Memory B cell (primary cell): Measurements from ENCODE around the gene RTL5.
"Not testable (repeated sequence)": the region's sequence is repeated elsewhere in the genome, so short reads cannot be mapped to it uniquely, and the experiment has no call there.

Experiments
- ATAC-seq: fragments of 150-1000 bp; cut with Tn5 transposase; 2 replicates; pipeline ENCODE4 v1.10.0; 2021; ENCODE audit warnings: low read depth, mild to moderate bottlenecking, moderate library complexity
- DNase-seq, 2 donors: peaks; one replicate each; pipeline ENCODE4 v3.0.0; 2022; ENCODE audit warnings: low spot score in 2 of 2
- H3K27ac Mint-ChIP-seq: one replicate; pipeline ENCODE4 v1.8.0; 2022; ENCODE audit warnings: mild to moderate bottlenecking, moderate library complexity, mixed read lengths
- H3K27me3 Mint-ChIP-seq: one replicate; pipeline ENCODE4 v1.8.0; 2022; ENCODE audit warnings: mixed read lengths
- H3K36me3 Mint-ChIP-seq: one replicate; pipeline ENCODE4 v1.8.0; 2022; ENCODE audit warnings: mild to moderate bottlenecking, mixed read lengths
- H3K4me1 Mint-ChIP-seq: one replicate; pipeline ENCODE4 v1.8.0; 2022; ENCODE audit warnings: mixed read lengths
- H3K4me3 Mint-ChIP-seq: one replicate; pipeline ENCODE4 v1.8.0; 2022; ENCODE audit warnings: mild to moderate bottlenecking, moderate library complexity, mixed read lengths
- H3K9me3 Mint-ChIP-seq: one replicate; pipeline ENCODE4 v1.8.0; 2022; ENCODE audit warnings: mixed read lengths

RTL5 gene

DNA sequence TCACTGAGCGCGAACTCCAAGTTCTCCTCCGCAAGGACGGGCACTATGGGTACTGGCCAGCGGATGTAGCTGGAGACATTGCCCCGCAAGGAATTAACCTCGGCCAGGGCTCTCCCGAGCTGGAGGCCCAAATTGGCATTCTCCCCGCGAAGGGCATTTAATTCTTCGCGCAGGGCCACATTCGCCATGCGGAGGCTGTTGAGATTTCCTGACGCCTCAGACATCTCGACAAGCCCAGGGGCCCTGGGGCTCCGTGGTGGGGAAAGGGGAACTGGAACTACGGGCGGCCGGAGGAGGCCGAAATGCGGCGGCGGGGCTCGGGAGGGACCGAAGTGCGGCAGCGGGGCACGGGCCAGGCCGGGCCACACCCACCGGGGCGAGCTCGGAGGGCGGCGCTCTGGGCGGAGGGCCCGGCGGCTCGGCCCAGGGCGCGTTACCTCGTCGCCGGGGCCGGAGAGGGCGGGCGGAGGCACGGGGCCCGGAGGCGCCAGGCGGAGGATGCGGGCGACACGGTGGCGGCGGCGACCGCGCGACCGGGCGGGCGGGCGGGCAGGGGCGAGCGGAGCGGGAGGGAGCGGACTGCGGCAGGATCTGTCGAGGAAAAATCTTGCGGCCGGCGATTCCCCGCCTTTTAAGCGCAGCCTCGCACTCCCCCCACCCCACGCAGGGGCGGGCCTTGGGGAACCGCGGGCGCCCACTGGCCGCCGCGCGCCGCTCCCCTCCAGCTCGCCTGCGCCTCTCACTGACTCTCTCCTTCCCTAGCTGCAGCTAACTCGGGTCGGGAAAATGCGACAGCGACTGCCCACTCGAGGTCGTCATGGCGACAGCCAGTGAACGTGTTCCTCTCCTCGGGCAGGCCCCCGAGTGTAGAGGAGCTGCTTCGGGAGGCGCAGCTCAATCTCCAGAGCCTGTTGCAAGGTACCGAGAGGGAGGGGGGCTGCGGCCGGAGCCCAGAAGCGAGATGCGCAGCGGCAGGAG, at the start of gene RTL5:
RTL5 (minus strand) TSS at position 599 of the 978 bp plus-strand sequence.
- Mint-ChIP-seq H3K4me1 (peaks cover 5% of the 10 kb centered on the region), H3K27me3 (peaks cover 15% of the 10 kb centered on the region), H3K27ac (no peak within 1 kb of the TSS), H3K4me3 (peak within 1 kb of the TSS; percentile 78), H3K36me3 (no peaks in the 10 kb centered on the region), H3K9me3 (no peaks in the 10 kb centered on the region)
- DNase-seq, result peak in 1 of 2 donors; percentile 29
- peak; percentile 71 for ATAC-seq

GRCh38 chrX:72180539-72180938, 48.8 kb upstream of the RTL5 start:
- Mint-ChIP-seq H3K4me3 (peak overlapping the region; percentile 17), H3K4me1 (peaks cover 2% of the 10 kb centered on the region), H3K27ac (no peak overlapping the region), H3K27me3 (no peaks in the 10 kb centered on the region), H3K36me3 (no peaks in the 10 kb centered on the region), H3K9me3 (no peaks in the 10 kb centered on the region)
- DNase-seq (no peak), ATAC-seq (no peak)

- H3K9me3 Mint-ChIP-seq, result no peaks in the 10 kb centered on the region
- no peak overlapping the region for H3K4me3 Mint-ChIP-seq
- no peaks in the 10 kb centered on the region for H3K4me1 Mint-ChIP-seq
- H3K27me3 Mint-ChIP-seq, result no peaks in the 10 kb centered on the region
- no peak for DNase-seq
- ATAC-seq, result no peak
- no peaks in the 10 kb centered on the region for H3K36me3 Mint-ChIP-seq
- H3K27ac Mint-ChIP-seq, result no peak overlapping the region
These were observed 45.3 kb upstream of the RTL5 start for GRCh38 chrX:72176981-72177380.

DNA sequence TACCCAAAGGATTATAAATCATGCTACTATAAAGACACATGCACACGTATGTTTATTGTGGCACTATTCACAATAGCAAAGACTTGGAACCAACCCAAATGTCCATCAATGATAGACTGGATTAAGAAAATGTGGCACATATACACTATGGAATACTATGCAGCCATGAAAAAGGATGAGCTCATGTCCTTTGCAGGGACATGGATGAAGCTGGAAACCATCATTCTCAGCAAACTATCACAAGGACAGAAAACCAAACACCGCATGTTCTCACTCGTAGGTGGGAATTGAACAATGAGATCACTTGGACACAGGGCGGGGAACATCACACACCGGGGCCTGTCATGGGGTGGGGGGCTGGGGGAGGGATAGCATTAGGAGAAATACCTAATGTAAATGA, 44.6 kb upstream of the RTL5 start:
- not testable (repeated sequence) for ATAC-seq, H3K36me3 Mint-ChIP-seq, H3K4me3 Mint-ChIP-seq, H3K27ac Mint-ChIP-seq, H3K27me3 Mint-ChIP-seq, H3K9me3 Mint-ChIP-seq, DNase-seq, H3K4me1 Mint-ChIP-seq

DNA sequence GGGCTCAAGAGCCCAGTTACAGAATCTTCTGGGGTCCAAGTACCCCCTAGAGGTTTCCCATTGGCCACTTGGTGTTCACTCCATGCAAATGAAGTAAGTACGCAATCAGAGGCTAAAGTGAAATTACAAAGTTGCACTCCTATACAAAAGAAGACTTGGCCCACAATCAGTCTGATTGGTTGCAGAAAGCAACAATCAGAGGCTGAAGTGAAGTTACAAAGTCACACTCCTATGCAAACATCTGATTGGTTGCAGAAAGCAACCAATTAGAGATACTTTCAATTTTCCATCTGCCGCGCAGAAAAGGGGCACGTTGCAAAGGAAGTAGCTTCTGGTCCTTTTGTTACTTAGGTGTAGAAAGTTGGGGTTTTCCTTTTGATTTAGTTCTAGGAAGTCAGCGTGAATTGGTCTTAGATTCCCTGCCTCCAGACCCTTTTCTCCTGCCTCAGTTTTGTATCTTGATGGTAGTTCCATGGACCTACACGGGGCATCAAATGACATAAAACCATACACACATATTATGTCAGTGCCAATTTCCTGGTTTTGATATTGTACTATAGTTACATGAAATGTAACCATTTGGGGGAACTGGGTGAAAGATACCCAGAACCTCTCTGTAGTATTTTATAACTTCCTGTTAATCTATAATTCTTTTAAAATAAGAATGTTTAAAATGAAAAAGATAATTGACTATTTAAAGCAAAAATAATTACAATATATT, 37.5 kb upstream of the RTL5 start:
- Mint-ChIP-seq H3K27ac (no peak overlapping the region), H3K4me1 (no peaks in the 10 kb centered on the region), H3K27me3 (no peaks in the 10 kb centered on the region), H3K9me3 (no peaks in the 10 kb centered on the region), H3K4me3 (peak overlapping the region; percentile 41), H3K36me3 (no peaks in the 10 kb centered on the region)
- ATAC-seq, result peak; percentile 39
- DNase-seq, result no peak

GRCh38 chrX:72165551-72165950, 33.8 kb upstream of the RTL5 start:
- Mint-ChIP-seq H3K27me3 (peaks cover 4% of the 10 kb centered on the region), H3K9me3 (no peaks in the 10 kb centered on the region), H3K36me3 (no peaks in the 10 kb centered on the region), H3K4me1 (no peaks in the 10 kb centered on the region), H3K27ac (no peak overlapping the region), H3K4me3 (no peak overlapping the region)
- ATAC-seq (no peak), DNase-seq (no peak)

DNA sequence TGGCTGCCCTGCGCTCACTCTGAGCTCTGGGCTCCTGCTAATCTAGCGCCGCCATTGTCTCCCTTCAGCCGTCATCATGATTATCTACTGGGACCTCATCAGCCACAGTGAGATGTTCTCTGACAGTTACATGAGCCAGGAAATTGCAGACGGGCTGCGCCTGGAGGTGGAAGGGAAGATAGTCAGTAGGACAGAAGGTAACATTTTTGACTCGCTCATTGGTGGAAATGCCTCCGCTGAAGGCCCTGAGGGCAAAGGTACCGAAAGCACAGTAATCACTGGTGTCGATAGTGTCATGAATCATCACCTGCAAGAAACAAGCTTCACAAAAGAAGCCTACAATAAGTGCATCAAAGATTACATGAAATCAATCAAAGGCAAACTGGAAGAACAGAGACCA, 28.1 kb upstream of the RTL5 start:
- Mint-ChIP-seq H3K27me3 (peaks cover 13% of the 10 kb centered on the region), H3K36me3 (peaks cover 4% of the 10 kb centered on the region), H3K4me1 (no peaks in the 10 kb centered on the region), H3K4me3 (no peak overlapping the region), H3K27ac (no peak overlapping the region), H3K9me3 (peaks cover 2% of the 10 kb centered on the region)
- no peak for ATAC-seq
- no peak for DNase-seq

GRCh38 chrX:72158773-72159172, 27.1 kb upstream of the RTL5 start:
- H3K9me3 Mint-ChIP-seq, result peaks cover 2% of the 10 kb centered on the region
- ATAC-seq (no peak), DNase-seq (no peak)
- no peaks in the 10 kb centered on the region for H3K4me1 Mint-ChIP-seq
- H3K36me3 Mint-ChIP-seq, result peaks cover 4% of the 10 kb centered on the region
- H3K4me3 Mint-ChIP-seq, result no peak overlapping the region
- H3K27ac Mint-ChIP-seq, result no peak overlapping the region
- H3K27me3 Mint-ChIP-seq, result peaks cover 13% of the 10 kb centered on the region

- Mint-ChIP-seq H3K4me3 (no peak overlapping the region), H3K9me3 (no peaks in the 10 kb centered on the region), H3K27me3 (peaks cover 4% of the 10 kb centered on the region), H3K27ac (no peak overlapping the region), H3K36me3 (no peaks in the 10 kb centered on the region), H3K4me1 (peaks cover 5% of the 10 kb centered on the region)
- ATAC-seq (no peak), DNase-seq (no peak)
These were observed 14.8 kb upstream of the RTL5 start for GRCh38 chrX:72146527-72146926.

GRCh38 chrX:72145181-72145580, 13.5 kb upstream of the RTL5 start:
- DNase-seq (no peak), ATAC-seq (no peak)
- no peaks in the 10 kb centered on the region for H3K9me3 Mint-ChIP-seq
- peaks cover 9% of the 10 kb centered on the region for H3K4me1 Mint-ChIP-seq
- no peak overlapping the region for H3K27ac Mint-ChIP-seq
- peaks cover 4% of the 10 kb centered on the region for H3K27me3 Mint-ChIP-seq
- H3K36me3 Mint-ChIP-seq, result no peaks in the 10 kb centered on the region
- H3K4me3 Mint-ChIP-seq, result no peak overlapping the region

- no peaks in the 10 kb centered on the region for H3K36me3 Mint-ChIP-seq
- peaks cover 10% of the 10 kb centered on the region for H3K27me3 Mint-ChIP-seq
- H3K27ac Mint-ChIP-seq, result no peak overlapping the region
- no peak overlapping the region for H3K4me3 Mint-ChIP-seq
- H3K9me3 Mint-ChIP-seq, result no peaks in the 10 kb centered on the region
- DNase-seq, result no peak
- ATAC-seq, result no peak
- peaks cover 9% of the 10 kb centered on the region for H3K4me1 Mint-ChIP-seq
These were observed 11.8 kb upstream of the RTL5 start for GRCh38 chrX:72143609-72143907.

GRCh38 chrX:72142794-72143608, 11.3 kb upstream of the RTL5 start:
- Mint-ChIP-seq H3K36me3 (no peaks in the 10 kb centered on the region), H3K27me3 (peaks cover 9% of the 10 kb centered on the region), H3K27ac (no peak overlapping the region), H3K4me3 (no peak overlapping the region), H3K4me1 (peaks cover 9% of the 10 kb centered on the region), H3K9me3 (no peaks in the 10 kb centered on the region)
- ATAC-seq (no peak), DNase-seq (no peak)

DNA sequence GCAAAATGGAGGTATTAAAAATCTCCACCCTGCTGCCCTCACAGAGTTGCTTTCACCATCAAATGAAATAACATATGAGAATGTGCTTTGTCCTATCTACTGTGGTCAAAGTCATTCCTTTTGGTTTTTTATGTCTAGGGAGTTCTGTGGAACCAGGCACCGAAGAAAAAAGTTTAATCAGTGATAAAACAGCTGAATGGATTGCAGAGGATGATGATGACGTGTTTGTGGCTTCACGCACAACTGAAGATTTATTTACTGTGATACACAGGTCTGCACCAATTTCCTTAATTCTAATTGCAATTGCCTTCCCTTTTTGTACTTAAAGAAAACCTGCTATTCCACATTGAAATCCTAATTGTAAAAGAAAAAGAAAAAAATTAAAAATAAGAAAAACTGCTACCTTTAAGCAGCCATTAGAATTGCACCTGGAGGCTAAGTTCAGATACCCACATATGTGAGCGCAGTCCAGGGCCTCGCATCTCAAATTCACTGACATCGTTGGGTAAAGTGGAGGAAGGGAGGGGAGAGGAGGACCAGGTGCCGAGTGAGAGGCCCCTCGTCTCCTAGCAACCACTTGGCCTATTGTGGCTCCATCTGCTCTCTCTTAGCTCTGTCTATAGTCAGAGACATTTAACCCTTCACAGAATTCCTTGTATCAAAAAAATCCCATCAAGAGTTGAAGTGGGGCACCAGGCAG, 10.5 kb upstream of the RTL5 start:
- Mint-ChIP-seq H3K27ac (peak overlapping the region; percentile 2), H3K4me3 (no peak overlapping the region)
- peak; percentile 79 for ATAC-seq

More for the DNA sequence above, 10.5 kb upstream of the RTL5 start:
- Mint-ChIP-seq H3K4me1 (peaks cover 9% of the 10 kb centered on the region), H3K36me3 (no peaks in the 10 kb centered on the region), H3K9me3 (no peaks in the 10 kb centered on the region), H3K27me3 (peaks cover 9% of the 10 kb centered on the region)
- no peak for DNase-seq
